H1 (cell line): ENCODE measurements around the gene DOP1A. TPM values are rescaled to one million over a fixed set of nuclear protein-coding genes. Genes with fewer than 3 reads are reported as not detected.

Experiments used
- CTCF ChIP-seq, 3 experiments: IDR thresholded peaks; 1 replicate in 2 of 3; 2 replicates in 1 of 3; pipeline versions ENCODE4 v1.5.1 to v1.6.1; 2011; ENCODE audit warnings: low read length in 3 of 3, mild to moderate bottlenecking in 3 of 3, inconsistent platforms in 2 of 3, low read depth in 1 of 3, moderate library complexity in 1 of 3; ENCODE audit not compliant: insufficient read depth in 1 of 3; ENCODE audit errors: control extremely low read depth in 1 of 3
- JUN ChIP-seq: IDR thresholded peaks from 2 replicates; pipeline ENCODE4 v1.6.1; 2011; ENCODE audit warnings: low read depth, mild to moderate bottlenecking, improper control_type of control experiment, low read length
- POLR2AphosphoS5 ChIP-seq: IDR thresholded peaks from 2 replicates; pipeline ENCODE4 v1.6.1; 2011; ENCODE audit warnings: low read depth, low read length
- TEAD4 ChIP-seq: IDR thresholded peaks from 2 replicates; pipeline ENCODE4 v1.6.1; 2012; ENCODE audit warnings: low read depth, low read length, inconsistent platforms, mixed read lengths
- polyA plus RNA-seq, 7 experiments: library from polyadenylated mRNA; depleted of rRNA in 3 of 7; stranded (reverse) in 5 of 7; unstranded in 2 of 7; fragments of >200 nt in 5 of 7; fragments of 200-250 nt in 2 of 7; gene quantifications; 1 replicate in 5 of 7; 2 replicates in 1 of 7; 4 replicates in 1 of 7; pipeline versions ENCODE4 v1.2.1 to v1.2.3, GENCODE V29; 2011 to 2013; ENCODE audit warnings: missing spikeins in 2 of 7, mixed read lengths in 2 of 7
- total RNA-seq: library from RNA; stranded (reverse); fragmentation: NEBNext Ultra II Directional; extraction: Animal tissue kit (Norgen Biotek cat#: 25700); gene quantifications from 2 replicates; pipeline ENCODE4 v1.2.1, GENCODE V29; 2021

Gene DOP1A
- total and polyA plus RNA-seq, 2 of the 8 experiments (the other 6 are each of a cell fraction or from before 2014, with no cell fraction given), result 7.5 to 14.7 TPM

- TF ChIP-seq CTCF (IDR thresholded peaks at IDR 0.05; ENCODE audit: control extremely low read depth in 1 of 3, insufficient read depth in 1 of 3, low read depth in 1 of 3, low read length in 3 of 3), result no peak
- TF ChIP-seq JUN, result no peak
- TF ChIP-seq POLR2AphosphoS5, result no peak
- TF ChIP-seq TEAD4, result no peak
Measured at GRCh38 chr6:83160167-83160566, 92.7 kb downstream of the DOP1A start (continued).
